Islet precursor cell (in vitro differentiated cells): Measurements from ENCODE around the gene PILRA.
A peak's percentile ranks its signal among the peaks of the same experiment; 100 is the strongest.

Source experiments
- DNase-seq: peaks from one replicate; pipeline ENCODE4 v3.0.0-alpha.2; 2018

PILRA gene

DNA sequence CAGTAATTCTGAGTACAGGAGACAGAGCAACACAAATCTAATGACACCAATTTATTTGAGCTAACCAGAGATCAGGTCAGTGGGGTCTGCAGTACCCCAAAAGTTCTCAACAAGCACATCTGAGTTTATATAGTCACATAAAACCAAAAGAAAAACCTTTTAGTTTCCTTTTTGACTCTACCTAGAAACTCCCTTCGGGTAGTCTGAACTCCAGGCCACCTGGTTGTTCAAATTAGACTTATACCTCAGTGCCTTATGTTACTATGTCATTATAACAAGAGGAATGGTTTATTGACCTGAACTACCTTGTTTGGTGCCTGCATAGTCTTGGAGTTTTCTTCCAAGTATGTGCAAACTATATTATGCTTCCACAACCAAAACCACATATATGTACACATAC, 40.6 kb downstream of the PILRA start:
- no peak for DNase-seq

DNA sequence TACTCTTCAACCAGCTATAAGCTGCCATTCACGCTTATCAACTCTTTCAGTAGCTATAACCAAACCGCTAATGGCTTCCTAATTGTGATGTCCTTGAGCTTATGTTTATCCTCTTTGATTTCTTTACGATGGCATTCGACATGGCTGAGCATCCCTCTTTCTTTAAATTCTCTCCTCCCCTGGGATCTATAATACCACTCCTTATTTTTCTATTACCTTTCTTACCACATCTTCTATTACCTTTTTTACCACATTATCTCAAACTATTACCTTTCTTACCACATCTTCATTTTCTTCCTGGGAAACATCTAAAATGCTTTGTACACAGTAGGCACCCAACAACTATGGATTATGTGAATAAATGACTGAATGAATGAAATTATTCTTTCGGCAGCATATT, 42.2 kb downstream of the PILRA start:
- no peak for DNase-seq

DNA sequence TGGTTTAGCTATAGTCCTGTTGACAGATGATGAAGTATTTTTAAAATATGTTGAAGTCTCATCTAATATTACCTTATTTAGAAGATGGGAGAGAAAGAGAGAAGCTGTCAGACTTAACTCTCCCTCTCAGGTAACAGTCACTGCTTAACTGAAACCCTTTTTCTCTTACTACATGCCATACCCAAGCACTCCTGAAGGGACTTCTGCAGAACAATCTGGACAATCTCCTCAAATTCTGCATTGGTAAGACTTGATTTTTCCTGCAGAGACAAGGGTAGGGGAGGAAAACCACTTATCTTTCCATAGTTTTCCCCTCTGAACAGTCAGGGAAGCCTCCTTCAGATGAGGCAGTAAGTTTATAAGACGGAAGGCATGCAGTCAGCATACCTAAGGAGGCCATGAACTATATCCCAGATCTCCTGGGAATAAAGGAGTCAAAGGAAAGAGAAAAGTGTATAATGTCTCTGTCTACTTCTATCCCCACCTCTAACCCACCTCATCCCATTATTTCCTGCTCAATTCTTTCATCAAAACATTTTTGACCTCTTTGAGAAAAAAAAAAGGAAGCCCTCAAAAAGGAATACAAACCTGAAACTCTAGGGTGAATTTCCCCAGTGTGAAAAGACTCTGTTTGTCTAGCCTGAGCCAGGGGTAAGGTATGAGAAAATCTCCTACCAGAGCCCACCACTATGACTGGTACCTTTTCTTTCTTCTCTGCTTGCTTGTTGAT, 45.8 kb downstream of the PILRA start:
- DNase-seq: no peak

DNA sequence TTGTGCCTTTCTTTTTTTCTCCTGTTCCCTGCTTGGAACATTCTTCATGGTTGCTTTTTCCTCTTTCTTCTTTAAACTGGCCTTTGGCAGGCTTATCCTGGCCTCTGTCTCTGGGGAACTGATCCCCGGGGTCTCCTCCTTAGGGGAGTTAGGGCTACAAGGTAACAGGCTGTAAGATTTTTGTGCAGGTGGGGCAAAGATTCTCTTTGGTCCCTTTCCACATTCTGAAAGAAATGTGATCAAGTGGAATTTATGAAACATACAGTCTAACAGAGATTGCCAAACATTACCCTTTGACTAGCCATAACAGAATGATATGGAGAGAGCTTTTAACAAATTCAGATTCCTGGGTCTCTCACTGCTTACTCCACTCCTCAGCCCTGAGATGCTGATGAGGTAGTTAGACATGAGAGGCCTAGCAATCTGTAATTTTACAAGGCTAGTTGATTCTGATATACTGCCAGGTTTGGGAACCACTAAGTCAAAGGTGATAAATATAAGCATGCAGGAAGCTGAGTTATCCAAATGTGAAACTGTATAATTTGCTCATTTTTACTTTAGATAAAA, 46.5 kb downstream of the PILRA start:
- DNase-seq: no peak

DNA sequence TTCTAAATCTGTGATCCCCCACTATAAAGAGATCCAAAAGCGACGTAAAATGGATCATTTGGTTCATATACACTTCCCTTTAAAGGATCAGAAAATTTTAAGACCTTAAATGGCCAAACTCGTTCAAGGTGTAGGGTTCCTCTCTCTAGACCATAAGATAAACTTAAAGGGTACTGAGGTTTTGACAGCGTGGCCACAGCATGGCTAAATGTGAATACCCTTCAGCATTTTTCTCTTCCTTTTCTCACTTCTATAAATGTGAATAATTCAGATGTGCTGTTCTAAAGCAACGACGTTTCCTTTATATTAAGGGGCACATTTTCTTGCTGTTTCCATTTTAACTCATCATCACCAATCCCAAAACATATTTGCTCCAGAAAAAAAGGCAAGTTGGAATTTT, 50.0 kb downstream of the PILRA start:
- no peak for DNase-seq

DNA sequence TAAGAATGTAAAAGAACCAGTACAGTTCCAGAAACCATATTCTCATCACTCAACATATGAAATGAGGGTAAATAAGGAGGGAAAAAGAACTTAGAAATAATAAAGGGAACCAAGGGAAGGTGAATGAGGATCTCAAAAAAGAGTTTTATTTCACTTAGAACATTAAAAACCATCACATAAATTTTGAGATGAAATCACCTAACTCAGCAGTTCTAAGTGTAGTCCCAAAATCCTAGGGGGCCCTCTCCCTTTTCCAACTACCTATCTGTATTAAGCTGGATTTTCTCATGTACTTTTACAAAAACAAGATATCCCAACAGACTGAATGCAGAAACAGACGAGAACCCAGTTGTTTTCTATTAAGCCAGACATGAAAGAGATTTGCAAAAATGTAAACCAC, 52.1 kb downstream of the PILRA start:
- no peak for DNase-seq

DNA sequence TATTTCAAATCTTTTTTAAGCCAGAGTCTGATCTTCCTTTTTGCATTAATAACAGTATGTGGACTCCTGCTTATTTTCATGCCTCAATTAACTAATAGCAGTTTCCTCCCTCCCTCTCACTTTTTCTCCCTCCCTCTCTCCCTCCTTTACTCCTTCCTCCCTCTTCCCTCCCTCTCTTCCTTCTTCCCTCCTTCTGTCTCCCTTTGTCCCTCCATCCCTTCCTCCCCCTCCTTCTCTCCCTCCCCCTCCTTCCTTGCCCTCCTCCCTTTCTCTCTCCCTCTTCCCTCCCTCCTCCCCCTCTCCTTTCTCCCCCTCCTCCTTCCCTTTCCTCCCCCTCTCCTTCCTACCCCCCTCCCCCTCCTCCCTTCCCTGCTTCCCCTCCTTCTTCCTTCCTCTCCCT, 53.2 kb downstream of the PILRA start:
- no peak for DNase-seq

DNA sequence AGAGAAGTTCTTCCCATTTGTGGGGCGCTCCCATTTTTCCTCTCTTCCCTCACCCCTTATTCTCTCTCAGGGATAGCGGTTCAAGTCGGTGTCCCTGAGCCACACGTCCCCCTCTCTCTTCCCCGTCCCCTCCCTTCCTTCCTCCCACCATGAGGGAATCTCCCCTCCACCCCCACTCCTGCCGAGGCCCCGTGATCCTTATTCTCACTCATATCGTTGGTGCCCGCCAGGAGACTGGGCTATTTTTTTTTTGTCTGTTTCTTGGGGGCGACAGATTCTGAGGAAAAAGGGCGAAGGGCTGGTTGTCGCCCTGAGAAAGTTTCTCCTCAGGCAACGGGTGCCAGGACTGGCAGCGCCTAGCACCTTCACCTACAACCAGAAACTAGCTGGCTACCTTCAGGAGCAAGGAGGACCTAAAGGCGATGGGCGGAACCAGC, 54.5 kb downstream of the PILRA start:
- DNase-seq: no peak

DNA sequence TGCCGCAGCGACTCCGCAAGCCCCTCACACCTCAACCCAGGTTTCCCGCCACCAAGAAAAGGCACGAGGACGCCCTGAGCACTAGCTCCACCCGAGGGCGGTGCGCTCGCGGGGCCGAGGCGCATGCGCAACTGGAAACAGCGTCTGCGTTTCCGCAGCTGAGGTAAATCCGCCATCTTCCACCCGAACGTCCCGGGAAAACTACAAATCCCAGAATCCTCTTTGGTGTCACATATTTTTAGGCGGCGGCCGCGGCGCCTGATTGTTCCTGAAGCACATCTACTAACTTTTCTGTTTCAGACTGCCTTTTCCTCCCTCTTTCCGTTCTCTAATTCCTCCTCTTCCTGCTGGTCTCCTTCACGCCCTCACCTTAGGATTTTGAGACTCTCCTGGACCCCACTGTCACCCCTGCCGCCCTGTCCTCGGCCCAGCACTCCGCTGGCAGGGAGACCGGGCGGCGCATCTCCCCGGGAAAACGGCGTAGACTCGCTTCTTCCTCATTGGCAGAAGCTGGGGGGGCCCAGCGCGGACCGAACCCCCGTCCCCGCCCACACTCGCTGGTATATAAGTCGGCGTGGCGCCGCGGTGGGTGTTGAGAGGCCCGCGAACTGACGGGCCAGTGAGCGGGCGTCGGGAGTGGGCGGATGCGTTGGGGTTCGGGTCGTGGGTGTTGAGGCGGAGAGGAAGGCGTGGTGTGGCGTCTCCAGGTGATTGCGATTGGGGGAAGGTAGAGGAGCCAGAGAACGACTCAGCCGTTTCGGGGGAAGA, 55.1 kb downstream of the PILRA start, which contains the start of gene ZCWPW1:
ZCWPW1 (minus strand) TSS at position 505 of the 768 bp plus-strand sequence. CDS start 8,054 bp downstream, outside the sequence.
- peak; percentile 97 for DNase-seq

DNA sequence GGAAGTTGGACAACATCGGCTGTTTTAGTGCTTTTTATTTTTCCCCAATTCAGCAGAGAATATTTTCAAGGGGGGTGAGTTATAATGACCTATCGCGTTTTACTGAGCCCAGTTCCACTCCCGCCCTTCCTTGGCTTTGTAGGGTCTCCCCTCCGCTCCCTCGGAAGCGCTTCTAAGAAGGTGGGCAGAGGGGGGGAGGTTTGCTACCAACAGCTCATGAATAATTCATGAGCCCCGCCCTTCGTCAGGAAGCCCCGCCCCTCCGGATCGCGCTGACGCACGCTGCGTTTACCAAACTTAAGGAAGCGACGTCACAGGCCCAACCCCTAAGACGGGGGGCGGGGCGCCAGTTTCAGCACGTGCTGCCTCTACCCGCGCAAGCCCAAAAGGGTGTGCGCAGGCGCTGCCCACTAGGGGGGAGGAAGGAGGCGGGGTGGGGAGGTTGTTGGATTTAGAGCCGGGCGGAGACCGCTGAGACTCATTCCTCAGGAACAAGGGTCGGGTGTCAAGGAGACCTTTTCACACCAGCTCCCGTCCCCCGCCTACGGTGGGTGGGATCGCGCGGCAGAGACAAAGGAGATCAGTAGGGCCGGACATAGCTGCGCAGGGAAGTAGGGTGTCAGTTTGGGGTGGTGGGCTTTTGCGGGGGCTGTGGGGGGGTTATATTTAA, 55.8 kb downstream of the PILRA start:
- DNase-seq: peak; percentile 100

DNA sequence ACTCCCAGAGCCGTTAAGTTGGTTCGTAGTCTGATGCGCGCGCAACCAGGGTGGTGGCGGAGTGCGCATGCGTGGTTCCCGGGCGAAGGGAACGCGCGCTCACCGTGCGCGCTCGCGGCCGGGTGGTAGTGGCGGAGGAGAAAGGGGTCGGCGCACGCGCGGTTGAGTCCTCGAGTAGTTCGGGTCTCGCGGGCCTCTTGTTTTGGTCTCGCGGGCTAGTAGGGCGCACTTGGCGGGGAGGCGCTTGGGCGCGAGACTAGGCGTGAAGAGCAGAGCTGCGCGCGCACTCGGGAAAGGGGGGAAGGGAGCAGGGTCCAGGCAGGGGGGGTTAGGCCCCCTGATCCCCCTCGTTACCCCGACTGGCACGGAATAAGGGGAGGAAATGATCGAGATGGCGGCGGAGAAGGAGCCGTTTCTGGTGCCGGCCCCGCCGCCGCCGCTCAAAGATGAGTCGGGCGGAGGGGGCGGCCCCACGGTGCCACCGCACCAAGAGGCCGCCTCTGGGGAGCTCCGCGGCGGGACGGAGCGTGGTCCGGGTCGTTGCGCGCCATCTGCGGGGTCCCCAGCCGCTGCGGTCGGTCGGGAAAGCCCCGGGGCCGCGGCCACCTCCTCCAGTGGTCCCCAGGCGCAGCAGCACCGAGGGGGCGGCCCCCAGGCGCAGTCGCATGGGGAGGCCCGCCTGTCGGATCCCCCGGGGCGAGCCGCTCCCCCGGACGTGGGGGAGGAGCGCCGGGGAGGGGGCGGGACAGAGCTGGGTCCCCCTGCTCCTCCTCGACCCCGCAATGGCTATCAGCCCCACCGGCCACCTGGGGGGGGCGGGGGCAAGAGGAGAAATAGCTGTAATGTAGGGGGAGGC, 56.6 kb downstream of the PILRA start, which contains the start of gene MEPCE:
MEPCE (plus strand) TSS at position 195 of the 856 bp plus-strand sequence; CDS start at position 383, 188 bp downstream.
- DNase-seq: peak; percentile 98

DNA sequence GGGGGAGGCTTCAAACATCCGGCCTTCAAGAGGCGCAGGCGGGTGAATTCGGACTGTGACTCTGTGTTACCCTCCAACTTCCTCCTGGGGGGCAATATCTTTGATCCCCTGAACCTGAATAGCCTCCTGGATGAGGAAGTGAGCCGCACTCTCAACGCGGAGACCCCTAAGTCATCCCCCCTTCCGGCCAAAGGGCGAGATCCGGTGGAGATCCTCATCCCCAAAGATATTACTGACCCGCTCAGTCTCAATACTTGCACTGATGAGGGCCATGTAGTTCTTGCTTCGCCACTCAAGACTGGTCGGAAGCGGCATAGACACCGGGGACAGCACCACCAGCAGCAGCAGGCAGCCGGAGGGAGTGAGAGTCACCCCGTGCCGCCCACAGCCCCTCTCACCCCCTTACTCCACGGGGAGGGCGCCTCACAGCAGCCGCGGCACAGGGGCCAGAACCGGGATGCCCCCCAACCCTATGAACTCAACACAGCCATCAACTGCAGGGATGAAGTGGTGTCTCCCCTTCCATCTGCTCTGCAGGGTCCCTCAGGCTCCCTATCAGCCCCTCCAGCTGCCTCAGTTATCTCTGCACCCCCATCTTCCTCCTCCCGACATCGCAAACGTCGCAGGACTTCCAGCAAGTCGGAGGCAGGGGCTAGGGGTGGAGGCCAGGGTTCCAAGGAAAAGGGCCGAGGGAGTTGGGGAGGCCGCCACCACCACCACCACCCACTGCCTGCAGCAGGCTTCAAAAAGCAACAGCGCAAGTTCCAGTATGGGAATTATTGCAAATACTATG, 57.4 kb downstream of the PILRA start:
- DNase-seq: peak; percentile 61

DNA sequence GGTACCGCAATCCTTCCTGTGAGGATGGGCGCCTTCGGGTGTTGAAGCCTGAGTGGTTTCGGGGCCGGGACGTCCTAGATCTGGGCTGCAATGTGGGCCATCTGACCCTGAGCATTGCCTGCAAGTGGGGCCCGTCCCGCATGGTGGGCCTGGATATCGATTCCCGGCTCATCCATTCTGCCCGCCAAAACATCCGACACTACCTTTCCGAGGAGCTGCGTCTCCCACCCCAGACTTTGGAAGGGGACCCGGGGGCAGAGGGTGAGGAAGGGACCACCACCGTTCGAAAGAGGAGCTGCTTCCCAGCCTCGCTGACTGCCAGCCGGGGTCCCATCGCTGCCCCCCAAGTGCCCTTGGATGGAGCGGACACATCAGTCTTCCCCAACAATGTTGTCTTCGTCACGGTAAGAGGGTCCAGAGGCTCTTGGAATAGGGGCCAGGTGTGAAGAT, 58.0 kb downstream of the PILRA start:
- no peak for DNase-seq

DNA sequence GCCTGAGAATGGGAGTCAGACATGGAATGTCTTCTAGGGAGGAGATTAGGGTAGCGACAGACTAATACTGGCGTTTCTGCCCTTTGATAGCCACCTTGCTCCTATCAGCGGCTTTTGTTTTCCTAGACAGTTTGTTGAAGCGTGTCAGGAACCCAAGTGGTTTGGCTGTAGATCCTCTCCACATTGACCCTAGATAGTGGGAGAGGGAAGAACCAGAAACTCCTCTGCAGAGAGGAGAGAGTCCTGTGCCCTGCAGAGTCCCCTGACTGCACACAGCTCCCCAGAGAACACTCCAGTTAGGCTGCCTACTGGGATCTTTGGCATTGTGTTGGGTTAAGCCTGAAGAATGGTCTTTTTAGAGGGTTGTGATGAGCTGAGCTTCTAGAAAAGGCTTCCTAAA, 58.8 kb downstream of the PILRA start:
- DNase-seq: no peak

DNA sequence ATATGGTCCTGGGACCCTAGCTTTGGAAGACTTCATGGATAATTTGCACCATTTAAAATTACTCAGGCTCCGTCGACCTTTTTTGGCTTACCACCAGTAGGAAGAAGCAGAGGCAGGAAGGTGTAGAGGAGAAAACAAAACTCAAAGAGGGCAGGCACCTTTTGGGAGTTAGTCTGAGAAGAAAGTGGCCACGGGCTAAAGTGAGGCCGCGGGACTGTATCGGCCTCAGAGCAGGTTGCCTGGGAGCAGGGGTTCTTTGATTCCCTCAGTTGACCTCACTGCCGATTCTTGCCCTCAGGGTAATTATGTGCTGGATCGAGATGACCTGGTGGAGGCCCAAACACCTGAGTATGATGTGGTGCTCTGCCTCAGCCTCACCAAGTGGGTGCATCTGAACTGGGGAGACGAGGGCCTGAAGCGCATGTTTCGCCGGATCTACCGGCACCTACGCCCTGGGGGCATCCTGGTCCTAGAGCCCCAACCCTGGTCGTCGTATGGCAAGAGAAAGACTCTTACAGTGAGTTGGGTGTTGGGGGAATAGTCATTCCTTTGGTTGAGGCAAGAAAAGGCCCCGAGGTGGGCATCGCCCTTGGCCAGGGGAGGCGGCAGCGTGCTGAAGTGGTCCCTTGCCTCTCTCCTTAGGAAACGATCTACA, 59.5 kb downstream of the PILRA start:
- DNase-seq: no peak

DNA sequence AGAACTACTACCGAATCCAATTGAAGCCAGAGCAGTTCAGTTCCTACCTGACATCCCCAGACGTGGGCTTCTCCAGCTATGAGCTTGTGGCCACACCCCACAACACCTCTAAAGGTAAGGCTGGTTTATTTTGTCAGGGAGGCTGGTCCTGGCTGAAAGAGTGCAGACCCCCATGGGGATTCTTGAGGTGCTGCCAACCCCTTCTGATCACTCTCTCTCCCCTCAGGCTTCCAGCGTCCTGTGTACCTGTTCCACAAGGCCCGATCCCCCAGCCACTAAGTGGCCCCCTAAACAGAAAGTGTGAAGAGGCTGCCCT, 59.9 kb downstream of the PILRA start:
- DNase-seq: no peak

DNA sequence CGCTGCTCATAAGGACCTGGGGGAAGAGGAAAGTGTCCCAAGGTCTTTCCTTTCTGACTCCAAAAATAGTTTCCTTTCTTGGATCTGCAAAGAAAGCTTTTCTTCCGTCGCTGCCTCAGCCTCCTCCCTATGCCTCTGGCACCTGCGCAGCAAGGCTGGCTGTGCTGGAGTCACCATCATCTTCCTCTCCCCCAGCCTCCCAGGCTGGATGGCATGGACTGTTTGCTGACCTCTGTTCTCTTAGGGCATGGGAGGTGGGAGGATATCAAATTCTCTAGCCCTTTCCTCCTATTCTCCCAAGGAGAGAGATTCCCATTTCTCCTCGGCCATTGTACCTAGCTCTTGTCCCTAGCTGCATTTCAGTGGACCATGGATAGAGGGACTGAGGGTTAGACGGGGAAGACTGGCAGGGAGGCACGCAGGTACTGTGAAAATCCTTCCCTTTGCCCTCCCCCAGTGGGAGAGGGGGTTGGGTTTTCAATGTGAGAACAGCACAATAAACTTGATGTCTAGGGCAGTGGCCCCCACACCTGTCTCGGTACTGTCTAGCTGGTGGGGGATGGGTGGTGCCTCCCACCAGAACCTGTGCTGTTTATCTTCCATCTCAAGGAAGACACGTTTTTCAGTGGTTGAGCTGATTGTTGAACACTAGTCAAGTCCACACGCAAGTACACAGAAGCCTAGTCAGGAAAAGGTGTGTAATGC, 60.5 kb downstream of the PILRA start:
- no peak for DNase-seq

DNA sequence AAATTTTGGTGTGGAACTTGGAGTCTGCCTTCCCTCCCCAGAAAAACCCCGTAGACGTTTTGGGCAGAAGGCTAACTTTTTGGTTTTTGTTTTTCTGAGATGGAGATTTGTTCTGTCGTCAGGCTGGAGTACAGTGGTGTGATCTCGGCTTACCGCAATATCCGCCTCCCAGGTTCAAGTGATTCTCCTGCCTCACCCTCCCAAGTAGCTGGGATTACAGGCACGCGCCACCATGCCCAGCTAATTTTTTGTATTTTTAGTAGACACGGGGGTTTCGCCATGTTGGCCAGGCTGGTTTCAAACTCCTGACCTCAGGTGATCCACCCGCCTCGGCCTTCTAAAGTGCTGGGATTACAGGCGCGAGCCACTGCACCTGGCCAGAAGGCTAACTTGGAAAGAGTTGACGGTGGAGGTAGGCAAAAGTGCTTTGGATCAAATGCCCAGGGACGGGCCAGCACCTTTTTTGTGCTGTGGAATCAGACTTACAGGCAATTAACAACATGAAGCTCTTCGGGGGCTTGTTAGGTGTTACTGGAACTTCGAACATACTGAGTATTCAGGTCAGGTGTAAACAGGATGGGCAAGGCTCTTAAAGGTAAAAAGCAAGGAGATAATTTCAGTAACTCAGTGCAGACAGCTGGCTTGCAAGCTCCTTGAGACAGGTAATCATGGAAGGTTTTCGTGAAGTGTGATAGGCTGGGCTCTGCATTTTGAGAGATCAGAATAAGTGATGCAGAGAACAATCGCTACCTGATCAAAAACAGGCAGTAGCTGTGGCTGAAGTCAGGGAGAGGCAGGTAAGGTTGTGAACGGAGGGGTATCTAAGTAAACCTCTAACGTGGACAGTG, 61.2 kb downstream of the PILRA start:
- no peak for DNase-seq
